Ovary (tissue), 9 donors: Measurements from ENCODE around the gene LDB3. TPM values are rescaled to one million over a fixed set of nuclear protein-coding genes. Genes with fewer than 3 reads are reported as not detected.

Source experiments
- DNase-seq, 5 donors: peaks; one replicate each; pipeline ENCODE4 v3.0.0-alpha.2; 2019 to 2020
- H3K27ac ChIP-seq, 2 donors: fragments of 200-600 bp; one replicate each; pipeline versions ENCODE4 v1.5.1 to v1.8.0; 2019 to 2022
- H3K27me3 ChIP-seq: fragments of 200-600 bp; one replicate; pipeline ENCODE4 v1.8.0; 2022
- H3K36me3 ChIP-seq: fragments of 200-600 bp; sonication (generic); one replicate; pipeline ENCODE4 v1.5.1; 2019
- H3K4me1 ChIP-seq: one replicate; pipeline ENCODE4 v1.8.1; 2013; ENCODE audit warnings: mild to moderate bottlenecking, moderate library complexity; ENCODE audit not compliant: insufficient read depth
- H3K4me3 ChIP-seq: fragments of 200-600 bp; sonication (generic); one replicate; pipeline ENCODE4 v1.5.1; 2017
- H3K9me3 ChIP-seq, 2 donors: fragments of 200-600 bp in 1 of 2; sonication (generic) in 1 of 2; one replicate each; pipeline versions ENCODE4 v1.5.1 to v1.8.1; 2013 to 2019; ENCODE audit warnings: mild to moderate bottlenecking in 1 of 2, moderate library complexity in 1 of 2
- EP300 ChIP-seq: sonication (generic); formaldehyde crosslinking; IDR thresholded peaks from one replicate; pipeline ENCODE4 v1.6.1; 2017; ENCODE audit warnings: antibody characterized with exemption
- POLR2A ChIP-seq: fragments of 450-650 bp; IDR thresholded peaks from one replicate; pipeline ENCODE4 v1.6.1; 2017; ENCODE audit warnings: antibody characterized with exemption, mild to moderate bottlenecking, moderate library complexity
- WGBS, 3 donors: extraction: QIAGEN DNeasy Blood & Tissue Kit in 1 of 3; methylation state at CpG; one replicate each; pipeline versions ENCODE4 v1.1.5 to v1.1.7; 2013 to 2017; 5-methylcytosine and 5-hydroxymethylcytosine counted together
- intact Hi-C, 4 donors: fragments of 100-400 bp; cut with DNase I; formaldehyde crosslinking; loops; one replicate each; pipeline versions ENCODE4 v1.11.0 to v1.15.1; 2022 to 2023
- polyA plus RNA-seq, 2 donors: library from polyadenylated mRNA; stranded (reverse); fragments of 200-250 nt in 1 of 2; fragments of 350-450 nt in 1 of 2; fragmentation: Illumina TruSeq in 1 of 2; extraction: RNeasy Lipid Tissue Mini Kit (QIAGEN cat#74804) in 1 of 2; gene quantifications; one replicate each; pipeline ENCODE4 v1.2.3, GENCODE V29; 2013 to 2014
- total RNA-seq, 7 donors: library from RNA; depleted of rRNA in 2 of 7; stranded (reverse); fragments of >200 nt in 2 of 7; fragmentation: NEBNext Ultra II Directional in 3 of 7; extraction: Animal tissue kit (Norgen Biotek cat#: 25700) in 3 of 7; gene quantifications; one replicate each; pipeline versions ENCODE4 v1.1.0 to v1.2.4, GENCODE V29; 2016 to 2023
- TF ChIP-seq, protein P1 (sequence below), 3 donors: fragments of 450-650 bp in 2 of 3; fragments of 200-600 bp in 1 of 3; IDR thresholded peaks; one replicate each; pipeline versions ENCODE4 v1.5.1 to v1.8.0; 2016 to 2022; ENCODE audit warnings: antibody characterized with exemption in 3 of 3, mild to moderate bottlenecking in 1 of 3
- donor health status: DM: no; HTN: no; CAD: no; lungs with moderate emphysema.
- donor health status: DM: no; HTN: no; CAD: no.
- donor health status: Bipolar disorder and iron deficiency.
- donor health status: DM: yes; HTN: yes; CAD: no.
- donor health status: DM: no; HTN: no; CAD: no.
- donor health status: DM: yes; HTN: yes; CAD: no.

LDB3 gene
- total and polyA plus RNA-seq, 9 donors = 1.5 to 12.9 (median 3.6) TPM

DNA sequence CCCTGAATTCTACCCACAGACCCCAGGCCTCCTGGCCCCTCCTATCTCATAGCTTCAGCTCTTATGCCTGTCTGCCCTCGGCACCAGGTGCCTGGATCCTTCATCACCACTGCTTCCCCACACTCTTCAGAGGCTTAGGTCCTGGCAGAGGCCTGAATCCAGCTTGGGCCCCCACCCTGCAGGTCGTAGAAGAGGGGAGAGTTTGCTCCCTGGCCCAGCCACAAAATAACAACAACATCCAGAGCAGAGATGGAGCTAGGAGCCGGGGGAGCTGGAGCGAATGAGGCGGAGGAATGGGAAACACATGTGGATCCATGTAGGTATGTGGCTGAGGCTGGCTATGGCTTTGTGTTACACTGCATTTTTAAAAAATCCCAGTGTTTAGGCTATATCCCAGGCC, 21.8 kb upstream of the LDB3 start:
- peaks cover 10% of the 10 kb centered on the region for H3K4me1 ChIP-seq
- WGBS, 3 donors = 56 to 65% (median 60%) methylated on average over 5 of the region's 5 CpGs
- no peaks in the 10 kb centered on the region for H3K27me3 ChIP-seq
- H3K4me3 ChIP-seq = no peak overlapping the region
- no peaks in the 10 kb centered on the region for H3K36me3 ChIP-seq
- no peak for DNase-seq
- no peaks in the 10 kb centered on the region for H3K9me3 ChIP-seq
- no peak overlapping the region for H3K27ac ChIP-seq
- intact Hi-C loops = no loop called here
- TF ChIP-seq POLR2A (no peak), EP300 (no peak)
- TF ChIP-seq, protein P1, sequence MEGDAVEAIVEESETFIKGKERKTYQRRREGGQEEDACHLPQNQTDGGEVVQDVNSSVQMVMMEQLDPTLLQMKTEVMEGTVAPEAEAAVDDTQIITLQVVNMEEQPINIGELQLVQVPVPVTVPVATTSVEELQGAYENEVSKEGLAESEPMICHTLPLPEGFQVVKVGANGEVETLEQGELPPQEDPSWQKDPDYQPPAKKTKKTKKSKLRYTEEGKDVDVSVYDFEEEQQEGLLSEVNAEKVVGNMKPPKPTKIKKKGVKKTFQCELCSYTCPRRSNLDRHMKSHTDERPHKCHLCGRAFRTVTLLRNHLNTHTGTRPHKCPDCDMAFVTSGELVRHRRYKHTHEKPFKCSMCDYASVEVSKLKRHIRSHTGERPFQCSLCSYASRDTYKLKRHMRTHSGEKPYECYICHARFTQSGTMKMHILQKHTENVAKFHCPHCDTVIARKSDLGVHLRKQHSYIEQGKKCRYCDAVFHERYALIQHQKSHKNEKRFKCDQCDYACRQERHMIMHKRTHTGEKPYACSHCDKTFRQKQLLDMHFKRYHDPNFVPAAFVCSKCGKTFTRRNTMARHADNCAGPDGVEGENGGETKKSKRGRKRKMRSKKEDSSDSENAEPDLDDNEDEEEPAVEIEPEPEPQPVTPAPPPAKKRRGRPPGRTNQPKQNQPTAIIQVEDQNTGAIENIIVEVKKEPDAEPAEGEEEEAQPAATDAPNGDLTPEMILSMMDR (IDR thresholded peaks at IDR 0.05) = no peak

DNA sequence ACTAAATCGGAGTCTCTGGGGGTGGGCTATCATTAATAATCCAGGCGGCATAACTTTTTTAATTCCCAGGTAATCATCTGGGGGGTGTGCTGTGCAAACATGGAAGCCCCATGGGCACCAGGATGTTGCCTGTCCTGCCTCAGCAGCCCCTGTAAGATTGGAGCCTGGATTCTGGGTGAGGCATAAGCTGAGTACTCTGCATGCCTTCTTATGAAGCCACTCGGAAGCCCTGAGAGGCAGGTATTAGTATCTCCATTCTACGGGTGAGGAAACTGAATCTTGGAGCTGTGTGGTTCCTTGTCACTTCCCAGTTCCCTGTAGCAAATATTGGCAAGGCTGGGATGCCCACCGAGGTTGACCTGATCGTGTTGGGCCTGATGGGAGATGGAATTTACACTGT, 21.4 kb upstream of the LDB3 start:
- no peak for TF ChIP-seq POLR2A
- TF ChIP-seq, protein P1 (IDR thresholded peaks at IDR 0.05) = no peak
- no peak for TF ChIP-seq EP300
- Histone ChIP-seq H3K9me3 (no peaks in the 10 kb centered on the region), H3K27me3 (no peaks in the 10 kb centered on the region), H3K4me1 (peaks cover 10% of the 10 kb centered on the region), H3K36me3 (no peaks in the 10 kb centered on the region), H3K27ac (no peak overlapping the region), H3K4me3 (no peak overlapping the region)
- WGBS, 3 donors = 69 to 77% (median 71%) methylated on average over 6 of the region's 6 CpGs
- no peak for DNase-seq
- intact Hi-C loops = no loop called here

DNA sequence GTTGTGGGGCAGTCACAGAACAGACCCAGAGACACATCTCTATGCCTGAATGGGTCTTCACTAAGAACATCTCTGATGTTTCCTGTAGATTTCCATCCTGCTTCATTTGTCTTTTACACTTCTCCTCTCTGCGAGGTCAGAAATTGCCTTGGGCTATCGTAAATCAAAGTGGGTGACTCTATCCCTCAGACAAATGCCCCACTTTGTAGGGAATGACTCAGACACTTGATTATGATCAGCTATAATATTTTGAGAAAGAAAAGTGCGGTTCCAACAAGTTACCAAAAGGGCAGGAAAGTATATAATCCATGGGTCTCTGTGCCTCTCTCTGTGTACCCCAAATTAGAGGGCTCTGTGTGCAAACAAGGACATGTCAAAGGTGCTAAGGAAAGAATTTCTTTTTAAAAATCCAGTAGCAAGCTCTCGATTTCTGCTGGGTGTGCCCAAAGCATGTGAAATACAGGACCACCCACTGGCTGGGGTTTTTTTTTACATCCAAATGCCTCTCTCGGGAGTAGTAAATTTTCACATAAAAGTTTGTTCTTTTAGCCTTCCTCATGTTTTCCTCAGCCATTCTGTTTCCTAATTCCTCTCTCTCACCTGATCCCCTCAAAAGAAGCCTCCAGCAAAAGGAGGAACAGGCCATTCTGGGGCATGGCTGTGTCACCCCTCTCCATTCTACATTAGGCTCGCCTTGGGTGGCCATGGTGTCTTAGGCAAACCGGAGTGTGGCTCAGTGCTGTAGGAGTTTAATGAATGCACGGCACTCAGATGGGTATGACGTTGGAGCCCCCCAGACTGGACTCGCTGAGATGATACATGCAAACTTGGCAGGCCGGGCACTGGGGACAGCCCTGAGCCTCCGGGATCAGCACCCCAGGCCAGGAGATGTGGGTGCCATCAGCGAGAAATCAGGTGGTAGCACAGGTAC, 20.3 kb upstream of the LDB3 start:
- 71 to 76% (median 75%) methylated on average over 13 of the region's 13 CpGs for WGBS, 3 donors
- Histone ChIP-seq H3K27me3 (no peaks in the 10 kb centered on the region), H3K4me1 (peaks cover 10% of the 10 kb centered on the region), H3K27ac (no peak overlapping the region), H3K36me3 (no peaks in the 10 kb centered on the region), H3K9me3 (no peaks in the 10 kb centered on the region), H3K4me3 (no peak overlapping the region)
- DNase-seq = peak in 2 of 5 donors; percentile 23 to 35
- TF ChIP-seq, protein P1 (IDR thresholded peaks at IDR 0.05) = no peak
- TF ChIP-seq POLR2A (no peak), EP300 (no peak)
- intact Hi-C loops = no loop called here

DNA sequence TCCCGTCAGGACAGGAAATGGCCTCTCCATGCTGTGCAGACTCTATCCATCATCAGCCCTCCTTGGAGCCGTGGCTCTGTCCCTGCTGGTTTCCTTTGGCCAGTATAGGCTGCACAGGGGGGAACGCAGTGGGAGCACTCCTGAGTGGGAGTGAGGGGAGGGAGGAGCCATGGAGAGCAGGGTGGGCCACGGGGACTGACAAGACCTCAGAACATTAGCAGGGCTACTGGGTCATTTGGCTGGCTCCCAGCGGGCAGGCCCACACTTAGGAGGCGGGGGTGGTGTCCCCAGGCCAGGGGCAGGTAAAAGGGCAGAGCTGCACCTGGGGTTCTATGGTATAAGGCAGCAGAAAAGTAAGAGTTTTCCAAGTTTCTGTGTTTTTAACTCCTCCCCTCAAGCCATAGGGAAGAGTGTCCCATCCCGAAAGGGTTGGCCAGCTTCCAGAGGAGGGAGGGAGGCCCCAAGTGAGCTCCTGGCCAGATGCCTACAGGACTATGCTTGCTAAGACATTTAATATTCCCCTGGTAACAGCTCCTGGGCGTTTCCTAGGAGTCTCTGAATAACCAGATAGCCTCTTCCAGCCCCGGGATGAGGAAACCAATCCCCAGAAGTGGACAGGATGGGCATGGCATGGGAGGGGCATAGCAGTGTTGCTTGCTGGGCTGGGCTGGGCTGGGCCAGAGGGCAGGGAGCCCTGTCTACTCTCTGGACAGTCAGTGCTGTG, 19.4 kb upstream of the LDB3 start:
- Histone ChIP-seq H3K9me3 (no peaks in the 10 kb centered on the region), H3K4me1 (peaks cover 10% of the 10 kb centered on the region), H3K27ac (no peak overlapping the region), H3K4me3 (no peak overlapping the region), H3K36me3 (no peaks in the 10 kb centered on the region), H3K27me3 (no peaks in the 10 kb centered on the region)
- TF ChIP-seq POLR2A = no peak
- TF ChIP-seq, protein P1 (IDR thresholded peaks at IDR 0.05) = no peak
- no peak for TF ChIP-seq EP300
- WGBS, 3 donors = 24 to 30% (median 28%) methylated on average over 9 of the region's 9 CpGs
- DNase-seq = peak in 4 of 5 donors; percentile 70 to 87 (median 73)
- intact Hi-C loops = no loop called here
